ENCODE results near the gene SEMA4A. TPM values are rescaled to one million over a fixed set of nuclear protein-coding genes. Genes with fewer than 3 reads are reported as not detected.

Gene SEMA4A
- total and polyA plus RNA-seq, 9 of the 15 experiments (the other 6 are each of a cell fraction or from before 2014, with no cell fraction given): 0.04 to 1.7 (median 0.45) TPM

DNA sequence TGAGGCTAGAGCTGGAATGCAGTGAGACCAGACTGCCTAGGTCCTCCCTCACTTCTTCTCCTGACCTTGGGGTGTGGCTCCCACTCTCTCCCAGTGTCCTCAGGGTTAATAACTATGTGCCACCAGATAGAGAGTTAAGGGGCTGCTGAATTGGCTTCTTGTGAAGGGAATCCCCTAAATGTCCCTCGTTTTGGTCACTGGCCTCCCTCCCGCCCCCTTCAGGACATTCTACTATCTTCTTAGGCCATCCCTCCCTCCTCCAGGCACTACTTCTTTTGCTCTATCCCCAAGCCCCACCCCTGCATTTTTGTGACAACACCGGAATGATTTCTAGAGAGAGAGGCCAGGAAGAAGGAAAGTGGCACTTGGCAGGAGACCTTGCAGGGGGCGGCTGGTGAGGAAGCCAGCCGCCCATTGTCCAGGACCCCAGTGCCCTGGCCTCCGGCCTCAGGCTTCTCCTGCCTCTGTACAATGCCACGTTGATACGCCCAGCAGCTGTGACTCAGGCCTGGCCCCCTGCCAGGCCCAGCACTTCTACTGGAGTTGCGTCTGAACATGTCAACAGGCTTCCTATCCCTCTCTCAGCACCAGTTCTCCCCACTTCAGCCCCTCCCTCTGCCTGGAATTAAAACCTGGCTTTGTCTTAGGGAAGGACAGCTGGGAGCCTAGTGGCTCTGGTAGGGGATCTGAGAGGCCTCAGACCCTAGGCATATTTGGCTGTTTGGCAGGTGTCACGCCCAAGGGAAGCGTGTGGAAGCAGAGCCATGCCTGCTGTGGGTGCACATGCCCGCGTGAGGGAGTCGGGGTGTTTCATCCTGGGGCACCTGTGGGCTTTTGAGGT is 29.8 kb upstream of the SEMA4A start (continued):
- TF ChIP-seq FIP1L1 (IDR thresholded peaks at IDR 0.05; ENCODE audit: low read depth, low read length, poor library complexity, severe bottlenecking) (no peak), SRSF3 (IDR thresholded peaks at IDR 0.05; ENCODE audit: insufficient read depth, low read length) (no peak), ZNF561 (CRISPR knock-in tag; conservative IDR thresholded peaks at IDR 0.05) (no peak)
- TF ChIP-seq, protein P1, sequence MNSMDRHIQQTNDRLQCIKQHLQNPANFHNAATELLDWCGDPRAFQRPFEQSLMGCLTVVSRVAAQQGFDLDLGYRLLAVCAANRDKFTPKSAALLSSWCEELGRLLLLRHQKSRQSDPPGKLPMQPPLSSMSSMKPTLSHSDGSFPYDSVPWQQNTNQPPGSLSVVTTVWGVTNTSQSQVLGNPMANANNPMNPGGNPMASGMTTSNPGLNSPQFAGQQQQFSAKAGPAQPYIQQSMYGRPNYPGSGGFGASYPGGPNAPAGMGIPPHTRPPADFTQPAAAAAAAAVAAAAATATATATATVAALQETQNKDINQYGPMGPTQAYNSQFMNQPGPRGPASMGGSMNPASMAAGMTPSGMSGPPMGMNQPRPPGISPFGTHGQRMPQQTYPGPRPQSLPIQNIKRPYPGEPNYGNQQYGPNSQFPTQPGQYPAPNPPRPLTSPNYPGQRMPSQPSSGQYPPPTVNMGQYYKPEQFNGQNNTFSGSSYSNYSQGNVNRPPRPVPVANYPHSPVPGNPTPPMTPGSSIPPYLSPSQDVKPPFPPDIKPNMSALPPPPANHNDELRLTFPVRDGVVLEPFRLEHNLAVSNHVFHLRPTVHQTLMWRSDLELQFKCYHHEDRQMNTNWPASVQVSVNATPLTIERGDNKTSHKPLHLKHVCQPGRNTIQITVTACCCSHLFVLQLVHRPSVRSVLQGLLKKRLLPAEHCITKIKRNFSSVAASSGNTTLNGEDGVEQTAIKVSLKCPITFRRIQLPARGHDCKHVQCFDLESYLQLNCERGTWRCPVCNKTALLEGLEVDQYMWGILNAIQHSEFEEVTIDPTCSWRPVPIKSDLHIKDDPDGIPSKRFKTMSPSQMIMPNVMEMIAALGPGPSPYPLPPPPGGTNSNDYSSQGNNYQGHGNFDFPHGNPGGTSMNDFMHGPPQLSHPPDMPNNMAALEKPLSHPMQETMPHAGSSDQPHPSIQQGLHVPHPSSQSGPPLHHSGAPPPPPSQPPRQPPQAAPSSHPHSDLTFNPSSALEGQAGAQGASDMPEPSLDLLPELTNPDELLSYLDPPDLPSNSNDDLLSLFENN (IDR thresholded peaks at IDR 0.05; ENCODE audit: low read depth in 2 of 2, low read length in 2 of 2): no peak
- TF ChIP-seq, protein P2, sequence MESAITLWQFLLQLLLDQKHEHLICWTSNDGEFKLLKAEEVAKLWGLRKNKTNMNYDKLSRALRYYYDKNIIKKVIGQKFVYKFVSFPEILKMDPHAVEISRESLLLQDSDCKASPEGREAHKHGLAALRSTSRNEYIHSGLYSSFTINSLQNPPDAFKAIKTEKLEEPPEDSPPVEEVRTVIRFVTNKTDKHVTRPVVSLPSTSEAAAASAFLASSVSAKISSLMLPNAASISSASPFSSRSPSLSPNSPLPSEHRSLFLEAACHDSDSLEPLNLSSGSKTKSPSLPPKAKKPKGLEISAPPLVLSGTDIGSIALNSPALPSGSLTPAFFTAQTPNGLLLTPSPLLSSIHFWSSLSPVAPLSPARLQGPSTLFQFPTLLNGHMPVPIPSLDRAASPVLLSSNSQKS (CRISPR knock-in tag; IDR thresholded peaks at IDR 0.05): no peak
- TF ChIP-seq, protein P3, sequence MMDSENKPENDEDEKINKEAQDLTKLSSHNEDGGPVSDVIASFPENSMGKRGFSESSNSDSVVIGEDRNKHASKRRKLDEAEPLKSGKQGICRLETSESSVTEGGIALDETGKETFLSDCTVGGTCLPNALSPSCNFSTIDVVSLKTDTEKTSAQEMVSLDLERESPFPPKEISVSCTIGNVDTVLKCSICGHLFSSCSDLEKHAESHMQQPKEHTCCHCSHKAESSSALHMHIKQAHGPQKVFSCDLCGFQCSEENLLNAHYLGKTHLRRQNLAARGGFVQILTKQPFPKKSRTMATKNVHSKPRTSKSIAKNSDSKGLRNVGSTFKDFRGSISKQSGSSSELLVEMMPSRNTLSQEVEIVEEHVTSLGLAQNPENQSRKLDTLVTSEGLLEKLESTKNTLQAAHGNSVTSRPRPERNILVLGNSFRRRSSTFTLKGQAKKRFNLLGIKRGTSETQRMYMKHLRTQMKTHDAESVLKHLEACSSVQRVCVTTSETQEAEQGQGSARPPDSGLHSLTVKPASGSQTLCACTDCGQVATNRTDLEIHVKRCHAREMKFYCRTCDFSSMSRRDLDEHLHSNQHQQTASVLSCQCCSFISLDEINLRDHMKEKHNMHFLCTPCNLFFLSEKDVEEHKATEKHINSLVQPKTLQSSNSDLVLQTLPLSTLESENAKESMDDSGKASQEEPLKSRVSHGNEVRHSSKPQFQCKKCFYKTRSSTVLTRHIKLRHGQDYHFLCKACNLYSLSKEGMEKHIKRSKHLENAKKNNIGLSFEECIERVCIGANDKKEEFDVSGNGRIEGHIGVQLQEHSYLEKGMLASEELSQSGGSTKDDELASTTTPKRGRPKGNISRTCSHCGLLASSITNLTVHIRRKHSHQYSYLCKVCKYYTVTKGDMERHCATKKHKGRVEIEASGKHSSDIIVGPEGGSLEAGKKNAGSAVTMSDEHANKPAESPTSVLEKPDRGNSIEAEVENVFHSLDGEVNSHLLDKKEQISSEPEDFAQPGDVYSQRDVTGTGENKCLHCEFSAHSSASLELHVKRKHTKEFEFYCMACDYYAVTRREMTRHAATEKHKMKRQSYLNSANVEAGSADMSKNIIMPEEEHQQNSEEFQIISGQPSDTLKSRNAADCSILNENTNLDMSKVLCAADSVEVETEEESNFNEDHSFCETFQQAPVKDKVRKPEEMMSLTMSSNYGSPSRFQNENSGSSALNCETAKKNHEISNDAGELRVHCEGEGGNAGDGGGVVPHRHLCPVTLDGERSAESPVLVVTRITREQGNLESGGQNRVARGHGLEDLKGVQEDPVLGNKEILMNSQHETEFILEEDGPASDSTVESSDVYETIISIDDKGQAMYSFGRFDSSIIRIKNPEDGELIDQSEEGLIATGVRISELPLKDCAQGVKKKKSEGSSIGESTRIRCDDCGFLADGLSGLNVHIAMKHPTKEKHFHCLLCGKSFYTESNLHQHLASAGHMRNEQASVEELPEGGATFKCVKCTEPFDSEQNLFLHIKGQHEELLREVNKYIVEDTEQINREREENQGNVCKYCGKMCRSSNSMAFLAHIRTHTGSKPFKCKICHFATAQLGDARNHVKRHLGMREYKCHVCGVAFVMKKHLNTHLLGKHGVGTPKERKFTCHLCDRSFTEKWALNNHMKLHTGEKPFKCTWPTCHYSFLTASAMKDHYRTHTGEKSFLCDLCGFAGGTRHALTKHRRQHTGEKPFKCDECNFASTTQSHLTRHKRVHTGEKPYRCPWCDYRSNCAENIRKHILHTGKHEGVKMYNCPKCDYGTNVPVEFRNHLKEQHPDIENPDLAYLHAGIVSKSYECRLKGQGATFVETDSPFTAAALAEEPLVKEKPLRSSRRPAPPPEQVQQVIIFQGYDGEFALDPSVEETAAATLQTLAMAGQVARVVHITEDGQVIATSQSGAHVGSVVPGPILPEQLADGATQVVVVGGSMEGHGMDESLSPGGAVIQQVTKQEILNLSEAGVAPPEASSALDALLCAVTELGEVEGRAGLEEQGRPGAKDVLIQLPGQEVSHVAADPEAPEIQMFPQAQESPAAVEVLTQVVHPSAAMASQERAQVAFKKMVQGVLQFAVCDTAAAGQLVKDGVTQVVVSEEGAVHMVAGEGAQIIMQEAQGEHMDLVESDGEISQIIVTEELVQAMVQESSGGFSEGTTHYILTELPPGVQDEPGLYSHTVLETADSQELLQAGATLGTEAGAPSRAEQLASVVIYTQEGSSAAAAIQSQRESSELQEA (IDR thresholded peaks at IDR 0.05; ENCODE audit: low read depth): no peak
- TF ChIP-seq, protein P4, sequence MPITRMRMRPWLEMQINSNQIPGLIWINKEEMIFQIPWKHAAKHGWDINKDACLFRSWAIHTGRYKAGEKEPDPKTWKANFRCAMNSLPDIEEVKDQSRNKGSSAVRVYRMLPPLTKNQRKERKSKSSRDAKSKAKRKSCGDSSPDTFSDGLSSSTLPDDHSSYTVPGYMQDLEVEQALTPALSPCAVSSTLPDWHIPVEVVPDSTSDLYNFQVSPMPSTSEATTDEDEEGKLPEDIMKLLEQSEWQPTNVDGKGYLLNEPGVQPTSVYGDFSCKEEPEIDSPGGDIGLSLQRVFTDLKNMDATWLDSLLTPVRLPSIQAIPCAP (CRISPR knock-in tag; IDR thresholded peaks at IDR 0.05; ENCODE audit: borderline replicate concordance): no peak
- TF ChIP-seq, protein P5, sequence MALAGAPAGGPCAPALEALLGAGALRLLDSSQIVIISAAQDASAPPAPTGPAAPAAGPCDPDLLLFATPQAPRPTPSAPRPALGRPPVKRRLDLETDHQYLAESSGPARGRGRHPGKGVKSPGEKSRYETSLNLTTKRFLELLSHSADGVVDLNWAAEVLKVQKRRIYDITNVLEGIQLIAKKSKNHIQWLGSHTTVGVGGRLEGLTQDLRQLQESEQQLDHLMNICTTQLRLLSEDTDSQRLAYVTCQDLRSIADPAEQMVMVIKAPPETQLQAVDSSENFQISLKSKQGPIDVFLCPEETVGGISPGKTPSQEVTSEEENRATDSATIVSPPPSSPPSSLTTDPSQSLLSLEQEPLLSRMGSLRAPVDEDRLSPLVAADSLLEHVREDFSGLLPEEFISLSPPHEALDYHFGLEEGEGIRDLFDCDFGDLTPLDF (CRISPR knock-in tag; IDR thresholded peaks at IDR 0.05): no peak
